ENCODE measurements around the gene IFNG.

The IFNG gene

DNA sequence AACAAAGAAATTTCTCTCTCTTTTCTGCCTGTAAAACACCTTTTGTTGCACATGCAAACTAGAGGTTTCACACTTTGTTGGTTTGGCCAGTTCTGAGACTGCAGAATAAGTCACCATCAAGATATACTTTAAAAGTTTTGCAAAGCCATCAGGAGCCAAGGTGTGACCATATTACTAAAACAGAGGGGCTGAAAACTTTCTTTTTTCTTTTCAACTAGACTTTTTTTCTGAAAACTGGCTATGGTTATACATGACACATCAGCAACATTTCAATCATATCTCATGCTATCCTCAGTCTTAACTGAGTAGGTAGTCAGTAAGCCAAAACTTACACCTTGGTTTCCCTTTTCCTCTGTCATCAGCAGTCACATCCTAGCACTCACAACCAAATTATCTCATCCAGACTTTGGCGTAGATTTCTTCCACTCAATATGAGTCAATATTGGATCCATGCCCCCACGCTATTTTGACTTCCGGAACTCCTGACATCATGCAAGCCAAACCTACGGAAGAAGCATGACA, 4.1 kb upstream of the IFNG start:
- DNase-seq = no peak

DNA sequence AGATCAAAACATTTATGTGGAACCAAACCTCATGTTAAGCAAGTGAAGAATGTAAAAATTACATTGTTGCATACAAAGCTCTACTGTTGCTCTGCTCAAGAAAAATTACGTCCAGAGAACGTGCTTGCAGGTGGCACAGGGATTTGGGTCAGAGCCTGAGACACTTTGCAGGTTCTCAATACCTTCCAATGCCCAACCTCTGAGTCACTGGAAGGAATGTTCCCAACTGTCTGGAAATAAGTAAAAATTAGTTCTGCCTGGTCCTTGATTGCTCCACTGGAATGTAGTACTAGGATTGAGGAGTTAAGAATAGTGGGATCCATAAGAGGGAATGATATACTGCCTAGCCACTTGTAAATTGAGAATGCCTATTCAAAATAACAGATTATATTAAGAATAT, 2.8 kb upstream of the IFNG start:
- no peak for DNase-seq

DNA sequence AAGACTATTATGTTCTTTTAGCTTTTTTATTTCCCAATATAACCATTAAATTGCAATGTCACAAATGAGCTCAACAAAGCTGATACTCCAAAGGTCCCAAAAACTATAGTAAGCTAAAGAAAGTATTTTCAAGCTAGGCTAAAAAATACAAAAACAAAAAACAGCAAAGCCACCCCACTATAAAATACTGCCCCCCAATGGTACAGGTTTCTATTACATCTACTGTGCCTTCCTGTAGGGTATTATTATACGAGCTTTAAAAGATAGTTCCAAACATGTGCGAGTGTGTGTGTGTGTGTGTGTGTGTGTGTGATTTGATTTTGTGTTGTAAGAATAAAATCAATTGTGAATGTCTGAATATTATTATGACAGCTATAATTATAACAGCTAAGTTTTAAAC, 1.1 kb downstream of the IFNG start:
- no peak for DNase-seq

GRCh38 chr12:68157380-68157779, 2.2 kb downstream of the IFNG start:
- DNase-seq = no peak

DNA sequence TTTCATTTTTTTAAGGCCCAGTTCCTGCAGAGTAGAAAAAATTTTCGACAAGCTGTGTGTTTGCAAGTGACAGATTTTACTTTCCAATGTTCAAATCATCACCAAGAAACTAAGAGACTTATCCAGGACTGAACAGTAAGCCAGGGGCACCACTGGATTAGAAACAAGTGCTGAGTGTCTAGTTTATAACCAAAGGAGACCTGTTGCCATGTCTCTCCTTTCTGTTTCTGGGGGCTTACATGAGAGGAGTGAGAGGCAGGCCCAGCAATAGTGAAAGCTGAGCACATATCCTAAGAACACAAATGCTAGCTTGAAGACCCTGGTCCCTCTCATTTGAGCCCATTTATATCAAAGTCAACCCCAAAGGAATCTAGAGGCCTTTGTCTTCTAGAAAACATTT, 2.9 kb downstream of the IFNG start:
- DNase-seq = no peak

- no peak for DNase-seq
Measured at GRCh38 chr12:68154779-68155178, 4.8 kb downstream of the IFNG start.

GRCh38 chr12:68148261-68148951, 11.1 kb downstream of the IFNG start:
- no peak for DNase-seq

- DNase-seq = no peak
Measured at GRCh38 chr12:68140556-68140955, 19.0 kb downstream of the IFNG start.

- no peak for DNase-seq
Measured at GRCh38 chr12:68139941-68140340, 19.6 kb downstream of the IFNG start.

DNA sequence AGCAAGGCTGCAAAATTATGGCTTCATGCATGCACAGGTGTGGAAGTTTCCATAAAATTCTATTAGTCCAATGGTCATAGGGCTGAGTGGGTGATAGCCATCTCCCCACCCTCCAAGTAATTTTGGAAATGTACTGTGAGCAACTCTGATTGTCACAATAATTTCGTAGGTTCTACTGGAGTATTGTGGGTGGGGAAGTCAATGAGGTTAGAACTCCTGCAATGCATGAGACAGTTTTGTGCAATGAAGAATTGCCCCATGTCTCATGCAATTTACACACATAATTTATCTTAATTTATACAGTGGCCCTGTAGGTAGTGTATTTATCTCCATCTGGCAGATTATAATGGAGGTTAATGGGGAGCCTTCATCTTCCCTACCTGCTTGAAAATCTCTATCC, 20.5 kb downstream of the IFNG start:
- DNase-seq = no peak

DNA sequence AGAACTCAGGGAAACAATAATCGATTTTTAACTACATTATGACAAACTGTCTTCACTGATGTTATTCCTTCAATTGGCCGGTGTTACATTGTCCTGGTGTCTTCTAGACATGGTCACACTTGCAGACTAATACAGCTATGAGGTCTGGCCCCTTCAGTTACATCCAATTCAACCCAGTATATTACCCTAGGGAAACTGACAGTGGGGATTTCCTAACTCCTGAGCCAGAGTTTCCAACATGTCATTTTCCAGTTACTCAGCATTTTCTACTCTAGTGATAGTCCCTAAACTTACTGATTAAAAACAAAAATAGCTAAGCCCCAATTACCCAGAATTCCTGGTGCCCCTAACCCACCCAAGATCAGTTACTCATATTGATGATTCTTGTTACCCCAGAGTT, 21.1 kb downstream of the IFNG start:
- no peak for DNase-seq

GRCh38 chr12:68137335-68137830, 22.2 kb downstream of the IFNG start:
- DNase-seq = no peak

- no peak for DNase-seq
Measured at GRCh38 chr12:68135520-68135919, 24.0 kb downstream of the IFNG start.

- DNase-seq = no peak
Measured at GRCh38 chr12:68131867-68132414, 27.6 kb downstream of the IFNG start.

- no peak for DNase-seq
Measured at GRCh38 chr12:68129979-68130378, 29.6 kb downstream of the IFNG start.

GRCh38 chr12:68122236-68122920, 37.2 kb downstream of the IFNG start:
- DNase-seq = no peak

DNA sequence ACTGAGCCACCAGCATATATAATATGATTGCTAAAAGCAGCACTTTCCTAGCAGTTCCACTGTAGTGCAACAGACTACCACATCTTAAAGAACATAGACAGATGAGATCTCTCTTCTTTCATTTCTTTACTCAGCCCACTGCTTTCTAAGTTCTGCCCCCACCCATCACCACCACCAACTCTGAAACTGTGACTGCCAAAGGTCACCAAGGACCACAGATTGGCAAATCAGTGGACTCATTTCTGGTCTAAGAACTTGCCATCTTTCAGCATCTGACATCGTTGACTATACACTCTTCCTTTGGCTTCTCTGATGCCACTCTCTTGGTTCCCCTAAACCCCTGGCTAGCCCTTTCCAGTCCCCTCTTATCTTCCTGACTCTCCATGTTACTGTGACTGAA, 38.4 kb downstream of the IFNG start:
- no peak for DNase-seq

- no peak for DNase-seq
Measured at GRCh38 chr12:68119724-68120211, 39.8 kb downstream of the IFNG start.

- no peak for DNase-seq
Measured at GRCh38 chr12:68119250-68119649, 40.3 kb downstream of the IFNG start.

DNA sequence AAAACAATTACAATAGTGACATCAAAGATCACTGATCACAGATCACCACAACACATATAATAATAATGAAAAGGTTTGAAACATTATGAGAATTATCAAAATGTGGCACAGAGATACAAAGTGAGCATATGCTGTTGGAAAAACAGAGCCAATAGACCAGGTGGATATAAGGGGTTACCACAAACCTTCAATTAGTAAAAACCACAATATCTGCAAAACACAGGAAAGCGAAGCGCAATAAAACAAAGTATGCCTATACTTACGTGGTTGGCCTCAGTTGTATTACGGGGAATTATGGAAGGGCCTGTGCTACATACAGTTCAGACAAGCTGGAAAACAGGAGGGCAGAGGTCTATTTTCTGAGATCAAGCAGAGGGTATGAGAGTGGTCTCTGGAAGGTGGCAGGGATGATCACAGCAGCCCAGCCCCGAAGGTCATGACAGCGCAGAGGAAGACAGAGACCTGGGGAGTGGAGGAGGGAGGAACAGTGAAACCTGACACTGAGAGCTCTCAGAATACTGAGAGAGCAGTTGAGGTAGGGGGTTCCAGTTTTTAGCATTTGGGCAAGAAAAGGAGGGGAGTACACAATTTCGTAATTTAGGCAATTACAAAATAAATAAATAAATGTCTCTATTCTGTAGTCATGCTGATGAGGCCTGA, 41.3 kb downstream of the IFNG start:
- no peak for DNase-seq

GRCh38 chr12:68117661-68118060, 41.9 kb downstream of the IFNG start:
- no peak for DNase-seq

DNA sequence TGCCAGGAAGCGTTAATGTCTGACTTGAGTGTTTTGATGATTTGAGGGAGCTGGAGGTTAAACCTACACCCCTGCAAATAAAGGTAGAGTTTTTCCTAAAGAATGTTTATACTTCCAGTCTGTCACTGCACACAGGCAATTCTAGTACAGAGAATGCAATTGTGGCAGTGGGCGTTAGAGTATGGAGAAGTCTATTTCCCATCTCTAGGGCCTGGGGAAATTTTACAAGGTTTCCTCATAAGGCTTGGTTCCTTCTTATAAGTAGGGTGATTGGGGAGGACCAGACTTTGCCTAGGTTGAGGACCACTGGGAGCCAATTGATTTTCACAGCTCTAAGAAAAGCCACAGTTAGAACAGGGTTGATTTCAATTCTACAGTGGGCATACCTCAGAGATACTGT, 44.3 kb downstream of the IFNG start:
- no peak for DNase-seq

DNA sequence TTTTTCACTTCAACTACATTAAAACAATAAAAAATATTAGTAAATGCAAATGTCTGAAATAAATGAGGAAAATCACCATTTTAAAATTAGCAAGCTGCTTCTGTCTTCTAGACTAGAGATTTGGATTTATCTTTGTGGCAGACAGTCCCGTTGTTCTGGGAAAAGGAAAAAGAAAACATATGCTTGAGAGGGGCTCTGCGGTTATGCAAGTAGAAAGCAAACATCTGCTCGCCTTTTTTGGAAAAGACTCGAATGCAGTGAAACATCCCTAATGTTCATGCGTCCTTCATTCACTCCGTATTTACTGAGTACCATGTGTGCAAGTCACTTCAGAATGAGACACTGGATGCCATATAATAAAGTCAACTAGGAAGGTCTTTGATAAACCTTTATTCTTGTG, 44.9 kb downstream of the IFNG start:
- DNase-seq = no peak

All from T1000 (cell line).